KMS-11 (cell line): ENCODE data around the gene GRIN2C.

Source experiments
- H2AFZ ChIP-seq: fragments of 200-600 bp; sonication (generic); 2 replicates; pipeline ENCODE4 v1.6.1; 2016; ENCODE audit warnings: antibody characterized with exemption, mixed run types, low read depth
- H3K27ac ChIP-seq: fragments of 200-600 bp; sonication (generic); 2 replicates; pipeline ENCODE4 v1.6.1; 2016; ENCODE audit warnings: mild to moderate bottlenecking, mixed run types
- H3K27me3 ChIP-seq: fragments of 200-600 bp; sonication (generic); 2 replicates; pipeline ENCODE4 v1.6.1; 2017; ENCODE audit warnings: mild to moderate bottlenecking, low read depth, mixed run types, moderate library complexity; ENCODE audit not compliant: insufficient read depth
- H3K36me3 ChIP-seq: fragments of 200-600 bp; sonication (generic); 2 replicates; pipeline ENCODE4 v1.6.1; 2017; ENCODE audit warnings: mild to moderate bottlenecking, mixed run types; ENCODE audit not compliant: insufficient read depth
- H3K4me1 ChIP-seq: fragments of 200-600 bp; sonication (generic); 2 replicates; pipeline ENCODE4 v1.6.1; 2016; ENCODE audit warnings: mild to moderate bottlenecking, low read depth, mixed run types; ENCODE audit not compliant: poor library complexity, severe bottlenecking
- H3K4me2 ChIP-seq: fragments of 200-600 bp; sonication (generic); 2 replicates; pipeline ENCODE4 v1.7.0; 2016; ENCODE audit warnings: mild to moderate bottlenecking, mixed run types
- H3K4me3 ChIP-seq: fragments of 200-600 bp; sonication (generic); IDR thresholded peaks from 2 replicates; pipeline ENCODE4 v1.6.1; 2017; ENCODE audit warnings: low read depth, low read length, mixed read lengths; ENCODE audit not compliant: insufficient read depth
- H3K79me2 ChIP-seq: fragments of 200-600 bp; sonication (generic); 2 replicates; pipeline ENCODE4 v1.6.1; 2016; ENCODE audit warnings: low read depth, mixed run types; ENCODE audit not compliant: insufficient read depth
- H3K9ac ChIP-seq: fragments of 200-600 bp; sonication (generic); 2 replicates; pipeline ENCODE4 v1.6.1; 2016; ENCODE audit warnings: mild to moderate bottlenecking, mixed run types
- H4K20me1 ChIP-seq: fragments of 200-600 bp; sonication (generic); 2 replicates; pipeline ENCODE4 v1.6.1; 2016; ENCODE audit warnings: mild to moderate bottlenecking, mixed run types; ENCODE audit not compliant: insufficient read depth
- TF ChIP-seq, protein P1 (sequence below): fragments of 200-600 bp; sonication (generic); conservative IDR thresholded peaks from 2 replicates; pipeline ENCODE4 v1.6.1; 2017; ENCODE audit warnings: low read depth, mild to moderate bottlenecking, antibody characterized with exemption, low read length, moderate library complexity, mixed read lengths

GRIN2C gene

DNA sequence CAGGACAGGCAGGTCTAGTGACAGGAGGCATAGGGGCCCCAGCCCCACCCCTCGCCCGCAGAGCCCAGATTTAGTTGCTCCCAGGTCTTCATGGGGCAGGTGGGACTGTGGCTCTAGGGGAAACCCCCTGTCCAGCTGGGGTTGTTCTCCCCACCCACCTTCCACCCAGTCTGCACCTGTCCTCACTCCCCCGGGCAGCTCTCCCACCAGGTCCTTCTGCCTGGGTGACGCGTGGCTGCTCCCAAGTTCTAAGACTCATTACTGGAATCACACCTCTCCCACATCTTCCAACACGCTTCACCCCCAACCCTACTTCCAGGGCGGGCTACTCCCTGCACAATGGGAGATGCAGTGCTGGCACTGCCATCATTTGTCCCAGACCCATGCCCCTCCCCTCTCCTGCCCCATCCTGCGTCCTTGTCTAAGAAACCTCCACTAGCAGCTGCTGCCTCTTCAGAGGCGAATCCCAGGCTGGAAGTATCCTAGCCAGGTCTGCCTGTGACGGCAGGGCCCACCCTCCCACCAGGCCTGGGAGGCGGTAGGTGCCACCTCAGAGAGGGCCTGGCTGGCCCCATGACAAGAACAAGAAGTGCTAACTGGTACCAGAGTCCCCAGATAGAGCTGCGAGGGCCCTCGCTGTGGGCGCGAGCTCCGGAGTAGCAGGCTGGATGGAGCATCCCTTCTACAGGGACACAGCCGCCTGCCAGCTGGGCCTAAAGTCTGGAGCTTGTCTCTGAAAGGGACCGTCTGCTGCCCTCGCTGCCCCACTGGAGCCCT is 22.8 kb downstream of the GRIN2C start:
- H4K20me1 ChIP-seq, result no peaks in the 10 kb centered on the region
- no peak overlapping the region for H3K4me2 ChIP-seq
- TF ChIP-seq, protein P1, sequence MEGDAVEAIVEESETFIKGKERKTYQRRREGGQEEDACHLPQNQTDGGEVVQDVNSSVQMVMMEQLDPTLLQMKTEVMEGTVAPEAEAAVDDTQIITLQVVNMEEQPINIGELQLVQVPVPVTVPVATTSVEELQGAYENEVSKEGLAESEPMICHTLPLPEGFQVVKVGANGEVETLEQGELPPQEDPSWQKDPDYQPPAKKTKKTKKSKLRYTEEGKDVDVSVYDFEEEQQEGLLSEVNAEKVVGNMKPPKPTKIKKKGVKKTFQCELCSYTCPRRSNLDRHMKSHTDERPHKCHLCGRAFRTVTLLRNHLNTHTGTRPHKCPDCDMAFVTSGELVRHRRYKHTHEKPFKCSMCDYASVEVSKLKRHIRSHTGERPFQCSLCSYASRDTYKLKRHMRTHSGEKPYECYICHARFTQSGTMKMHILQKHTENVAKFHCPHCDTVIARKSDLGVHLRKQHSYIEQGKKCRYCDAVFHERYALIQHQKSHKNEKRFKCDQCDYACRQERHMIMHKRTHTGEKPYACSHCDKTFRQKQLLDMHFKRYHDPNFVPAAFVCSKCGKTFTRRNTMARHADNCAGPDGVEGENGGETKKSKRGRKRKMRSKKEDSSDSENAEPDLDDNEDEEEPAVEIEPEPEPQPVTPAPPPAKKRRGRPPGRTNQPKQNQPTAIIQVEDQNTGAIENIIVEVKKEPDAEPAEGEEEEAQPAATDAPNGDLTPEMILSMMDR, result no peak
- no peak overlapping the region for H3K4me3 ChIP-seq
- no peak overlapping the region for H3K9ac ChIP-seq
- no peaks in the 10 kb centered on the region for H3K4me1 ChIP-seq
- H3K36me3 ChIP-seq, result no peaks in the 10 kb centered on the region
- no peak overlapping the region for H2AFZ ChIP-seq
- H3K79me2 ChIP-seq, result no peaks in the 10 kb centered on the region
- H3K27ac ChIP-seq, result no peak overlapping the region
- H3K27me3 ChIP-seq, result no peaks in the 10 kb centered on the region

DNA sequence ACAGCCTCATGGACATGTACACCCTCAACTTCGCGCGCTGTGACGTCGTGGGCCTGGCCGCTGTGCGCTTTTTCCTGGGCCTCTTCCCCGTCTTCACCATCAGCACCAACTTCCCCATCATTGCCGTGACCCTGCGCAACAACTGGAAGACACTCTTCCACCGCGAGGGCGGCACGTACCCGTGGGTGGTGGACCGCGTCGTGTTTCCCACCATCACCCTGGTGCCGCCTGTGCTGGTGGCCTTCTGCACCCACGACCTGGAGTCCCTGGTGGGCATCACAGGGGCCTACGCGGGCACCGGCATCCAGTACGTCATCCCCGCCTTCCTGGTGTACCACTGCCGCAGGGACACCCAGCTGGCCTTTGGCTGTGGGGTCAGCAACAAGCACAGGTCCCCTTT is 23.5 kb downstream of the GRIN2C start:
- Histone ChIP-seq H4K20me1 (no peaks in the 10 kb centered on the region), H3K4me2 (no peak overlapping the region), H2AFZ (no peak overlapping the region), H3K9ac (no peak overlapping the region), H3K4me1 (no peaks in the 10 kb centered on the region), H3K27me3 (no peaks in the 10 kb centered on the region), H3K36me3 (no peaks in the 10 kb centered on the region), H3K4me3 (no peak overlapping the region), H3K79me2 (no peaks in the 10 kb centered on the region), H3K27ac (no peak overlapping the region)
- TF ChIP-seq, protein P1, result no peak

DNA sequence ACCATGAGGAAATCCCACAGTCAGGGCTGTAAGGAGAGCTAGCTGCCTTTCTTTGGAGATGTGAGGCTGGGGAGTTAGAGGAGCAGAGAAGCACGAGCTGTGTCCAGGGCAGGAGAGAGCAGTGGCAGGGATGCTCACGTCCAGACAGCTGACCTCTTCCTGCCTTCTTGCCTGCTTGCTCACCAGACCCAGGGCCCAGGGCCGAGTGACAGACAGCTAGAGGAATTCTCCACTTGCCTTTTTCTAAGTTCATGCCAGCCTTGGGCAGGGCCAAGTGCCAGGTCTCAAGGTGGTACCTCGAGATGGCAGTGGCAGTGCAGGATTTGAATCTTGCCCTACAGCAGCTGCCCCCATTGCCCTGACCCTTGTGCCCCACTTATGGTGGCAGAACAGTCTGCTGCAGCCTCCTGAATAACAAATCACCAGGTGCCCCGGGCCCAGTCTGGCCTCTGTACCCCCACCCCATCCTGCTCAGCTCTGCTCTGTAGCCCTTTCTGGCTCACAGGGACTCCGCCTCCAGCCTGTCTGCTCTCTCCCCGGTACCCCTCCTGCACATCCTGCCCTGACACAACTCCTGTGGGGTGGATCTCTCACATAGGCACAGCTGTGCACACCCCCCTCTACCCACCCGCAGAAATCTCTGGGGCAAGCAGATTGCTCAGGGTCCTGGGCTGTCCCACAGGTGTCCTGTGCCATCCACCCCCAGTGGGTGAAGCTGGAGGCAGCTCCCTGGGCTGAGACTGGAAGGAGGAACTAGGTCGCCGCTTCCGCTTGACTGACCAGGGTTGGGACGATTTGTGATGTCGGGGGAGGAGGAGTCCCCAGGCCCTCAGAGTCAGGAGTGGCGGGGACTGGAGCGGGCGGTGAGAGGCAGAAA is 25.9 kb downstream of the GRIN2C start:
- H3K27me3 ChIP-seq, result no peaks in the 10 kb centered on the region
- no peak overlapping the region for H3K27ac ChIP-seq
- no peaks in the 10 kb centered on the region for H4K20me1 ChIP-seq
- no peak overlapping the region for H3K9ac ChIP-seq
- TF ChIP-seq, protein P1, result no peak
- H3K4me3 ChIP-seq, result no peak overlapping the region
- no peak overlapping the region for H3K4me2 ChIP-seq
- no peaks in the 10 kb centered on the region for H3K4me1 ChIP-seq
- no peak overlapping the region for H2AFZ ChIP-seq
- H3K36me3 ChIP-seq, result no peaks in the 10 kb centered on the region
- no peaks in the 10 kb centered on the region for H3K79me2 ChIP-seq

DNA sequence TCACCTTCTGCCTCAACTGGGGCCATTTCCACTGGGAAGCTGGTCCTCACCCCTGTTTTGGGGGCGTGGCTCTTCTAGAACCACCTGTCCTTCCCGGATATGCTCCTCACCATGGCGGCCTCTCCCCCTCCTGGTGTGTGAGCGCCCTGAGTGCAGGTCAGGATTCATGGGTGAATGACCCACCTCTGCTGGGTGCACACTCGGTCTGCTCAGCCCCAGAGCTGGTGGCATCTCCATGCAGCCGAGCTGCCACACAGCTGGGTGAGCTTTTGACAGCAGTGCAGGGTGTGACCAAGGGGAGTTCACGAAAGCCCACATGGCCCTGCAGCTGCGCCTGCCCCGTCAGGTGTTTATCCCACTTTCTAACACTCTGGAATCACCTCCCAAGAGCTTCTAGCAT is 27.3 kb downstream of the GRIN2C start:
- Histone ChIP-seq H3K27ac (no peak overlapping the region), H4K20me1 (no peaks in the 10 kb centered on the region), H3K9ac (no peak overlapping the region), H2AFZ (no peak overlapping the region), H3K4me3 (no peak overlapping the region), H3K4me1 (no peaks in the 10 kb centered on the region), H3K36me3 (no peaks in the 10 kb centered on the region), H3K27me3 (no peaks in the 10 kb centered on the region), H3K4me2 (no peak overlapping the region), H3K79me2 (no peaks in the 10 kb centered on the region)
- TF ChIP-seq, protein P1, result no peak
